Caco-2 (cell line): ENCODE measurements around the gene NETO2. TPM values are rescaled to one million over a fixed set of nuclear protein-coding genes. Genes with fewer than 3 reads are reported as not detected.

Experiments used
- BruUV-seq: library from RNA; stranded (reverse); fragments of 400-500 nt; replicated peaks from 2 replicates; lab custom pipeline; 2021; lab: Mats Ljungman, UMichigan
- CTCF ChIA-PET: fragments of 300-600 bp; sonication (Branson Sonifier 250); formaldehyde crosslinking; loops from one replicate; lab custom pipeline; 2022; ENCODE audit warnings: antibody characterized with exemption; lab: Charles Lee
- POLR2A ChIA-PET: fragments of 300-600 bp; sonication (Branson Sonifier 250); formaldehyde crosslinking; loops from one replicate; lab custom pipeline; 2022; ENCODE audit warnings: antibody characterized with exemption; lab: Charles Lee
- DNase-seq, 2 experiments: peaks; one replicate each; pipeline versions ENCODE4 v3.0.0 to v3.0.0-alpha.2; 2020 to 2022
- H3K27me3 ChIP-seq: replicated peaks from 2 replicates; pipeline ENCODE4 v1.6.0; 2011; ENCODE audit warnings: low read length; ENCODE audit not compliant: control insufficient read depth, insufficient read depth
- H3K36me3 ChIP-seq: 2 replicates; pipeline ENCODE4 v1.5.1; 2011; ENCODE audit warnings: low read length; ENCODE audit not compliant: control insufficient read depth, insufficient read depth
- H3K4me1 ChIP-seq: fragments of 250-450 bp; sonication (Bioruptor Pico); 2 replicates; pipeline ENCODE4 v1.5.1; 2020; ENCODE audit warnings: mild to moderate bottlenecking
- H3K4me3 ChIP-seq: 2 replicates; pipeline ENCODE4 v1.5.1; 2011; ENCODE audit warnings: low read depth, mild to moderate bottlenecking, control low read depth, low read length
- H3K9me3 ChIP-seq: fragments of 250-450 bp; sonication (Bioruptor Pico); 2 replicates; pipeline ENCODE4 v1.5.1; 2020; ENCODE audit warnings: mild to moderate bottlenecking, moderate library complexity
- H3K27ac Mint-ChIP-seq: one replicate; pipeline ENCODE4 v1.8.0; 2022; ENCODE audit warnings: mixed read lengths; ENCODE audit not compliant: unreplicated experiment
- H3K27me3 Mint-ChIP-seq: one replicate; pipeline ENCODE4 v1.8.0; 2022; ENCODE audit warnings: mixed read lengths; ENCODE audit not compliant: insufficient read depth, unreplicated experiment
- H3K36me3 Mint-ChIP-seq: one replicate; pipeline ENCODE4 v1.8.0; 2022; ENCODE audit warnings: mild to moderate bottlenecking, mixed read lengths; ENCODE audit not compliant: insufficient read depth, unreplicated experiment
- H3K4me1 Mint-ChIP-seq: one replicate; pipeline ENCODE4 v1.8.0; 2022; ENCODE audit warnings: low read depth, mixed read lengths; ENCODE audit not compliant: unreplicated experiment
- H3K4me3 Mint-ChIP-seq: one replicate; pipeline ENCODE4 v1.8.0; 2022; ENCODE audit warnings: mild to moderate bottlenecking, moderate library complexity, mixed read lengths; ENCODE audit not compliant: unreplicated experiment
- H3K9me3 Mint-ChIP-seq: one replicate; pipeline ENCODE4 v1.8.0; 2022; ENCODE audit warnings: mixed read lengths; ENCODE audit not compliant: unreplicated experiment
- intact Hi-C: fragments of 100-400 bp; cut with micrococcal nuclease; formaldehyde crosslinking; loops from one replicate; pipeline ENCODE4 v1.10.0; 2022; ENCODE audit not compliant: unreplicated experiment
- total RNA-seq: library from RNA; stranded (reverse); gene quantifications from 2 replicates; pipeline ENCODE4 v1.2.3, GENCODE V29; 2022
- TF ChIP-seq, protein P1 (sequence below), 2 experiments: fragments of 200-600 bp in 1 of 2; IDR thresholded peaks; 1 replicate in 1 of 2; 2 replicates in 1 of 2; pipeline versions ENCODE4 v1.5.1 to v1.8.0; 2011 to 2022; ENCODE audit warnings: antibody characterized with exemption in 1 of 2, control low read depth in 1 of 2, inconsistent platforms in 1 of 2, low read depth in 1 of 2, low read length in 1 of 2, mild to moderate bottlenecking in 1 of 2, moderate library complexity in 1 of 2; ENCODE audit not compliant: insufficient read depth in 1 of 2, severe bottlenecking in 1 of 2, unreplicated experiment in 1 of 2

NETO2 gene
- total RNA-seq, 1 experiment from 2014 or later, result 41.2 TPM

DNA sequence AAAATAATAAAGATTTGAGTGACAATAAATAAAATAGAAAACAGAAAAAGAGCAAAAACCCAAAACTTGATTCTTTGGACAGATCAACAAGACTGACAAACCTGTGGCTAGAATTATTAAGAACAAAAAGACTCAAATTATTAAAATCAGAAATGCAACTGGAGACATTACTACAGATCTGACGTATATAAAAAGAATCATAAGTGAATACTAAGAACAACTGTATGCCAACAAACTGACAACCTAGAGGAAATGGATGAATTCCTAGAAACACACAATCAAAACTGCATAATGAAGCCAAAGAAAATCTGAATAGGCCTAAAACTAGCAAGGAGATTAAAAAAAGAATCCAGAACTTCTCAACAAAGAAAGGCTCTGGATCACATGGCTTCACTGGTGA lies 47.4 kb downstream of the NETO2 start:
- H3K4me1 ChIP-seq, result no peaks in the 10 kb centered on the region; the same call in 1 of the 2 replicates
- H3K4me1 Mint-ChIP-seq, result peaks cover 7% of the 10 kb centered on the region
- intact Hi-C loops, result no loop called here
- no peaks in the 10 kb centered on the region for H3K9me3 Mint-ChIP-seq
- H3K36me3 Mint-ChIP-seq, result peaks cover 9% of the 10 kb centered on the region
- no peaks in the 10 kb centered on the region for H3K27me3 ChIP-seq
- no peak for DNase-seq
- BruUV-seq, result no TSS peak
- H3K27me3 Mint-ChIP-seq, result no peaks in the 10 kb centered on the region
- no peak overlapping the region for H3K4me3 ChIP-seq
- ChIA-PET POLR2A (no interaction called here), CTCF (no interaction called here)
- TF ChIP-seq, protein P1, sequence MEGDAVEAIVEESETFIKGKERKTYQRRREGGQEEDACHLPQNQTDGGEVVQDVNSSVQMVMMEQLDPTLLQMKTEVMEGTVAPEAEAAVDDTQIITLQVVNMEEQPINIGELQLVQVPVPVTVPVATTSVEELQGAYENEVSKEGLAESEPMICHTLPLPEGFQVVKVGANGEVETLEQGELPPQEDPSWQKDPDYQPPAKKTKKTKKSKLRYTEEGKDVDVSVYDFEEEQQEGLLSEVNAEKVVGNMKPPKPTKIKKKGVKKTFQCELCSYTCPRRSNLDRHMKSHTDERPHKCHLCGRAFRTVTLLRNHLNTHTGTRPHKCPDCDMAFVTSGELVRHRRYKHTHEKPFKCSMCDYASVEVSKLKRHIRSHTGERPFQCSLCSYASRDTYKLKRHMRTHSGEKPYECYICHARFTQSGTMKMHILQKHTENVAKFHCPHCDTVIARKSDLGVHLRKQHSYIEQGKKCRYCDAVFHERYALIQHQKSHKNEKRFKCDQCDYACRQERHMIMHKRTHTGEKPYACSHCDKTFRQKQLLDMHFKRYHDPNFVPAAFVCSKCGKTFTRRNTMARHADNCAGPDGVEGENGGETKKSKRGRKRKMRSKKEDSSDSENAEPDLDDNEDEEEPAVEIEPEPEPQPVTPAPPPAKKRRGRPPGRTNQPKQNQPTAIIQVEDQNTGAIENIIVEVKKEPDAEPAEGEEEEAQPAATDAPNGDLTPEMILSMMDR (IDR thresholded peaks at IDR 0.05; ENCODE audit: insufficient read depth in 1 of 2, low read depth in 1 of 2, low read length in 1 of 2, severe bottlenecking in 1 of 2, unreplicated experiment in 1 of 2), result no peak
- no peaks in the 10 kb centered on the region; the same call in 1 of the 2 replicates for H3K36me3 ChIP-seq
- H3K27ac Mint-ChIP-seq, result no peak overlapping the region
- H3K9me3 ChIP-seq, result no peaks in the 10 kb centered on the region
- no peak overlapping the region for H3K4me3 Mint-ChIP-seq

DNA sequence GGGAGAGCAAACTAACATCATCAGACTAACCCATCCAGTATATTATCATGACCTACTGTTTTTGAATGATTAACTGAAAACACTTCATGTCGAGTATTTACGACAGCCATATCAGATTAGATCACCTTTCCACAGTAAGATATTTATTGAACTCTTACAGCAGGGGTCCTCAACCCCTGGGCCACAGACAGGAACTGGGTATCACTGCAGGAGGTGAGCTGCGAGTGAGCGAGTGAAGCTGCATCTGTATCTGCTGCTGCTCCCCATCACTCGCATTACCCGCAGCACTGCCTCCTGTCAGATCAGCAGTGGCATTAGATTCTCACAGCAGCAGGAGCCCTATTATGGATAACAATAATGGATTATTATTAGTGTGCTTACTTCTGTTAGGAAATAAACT lies 59.5 kb downstream of the NETO2 start:
- Histone ChIP-seq H3K36me3 (no peaks in the 10 kb centered on the region), H3K4me3 (no peak overlapping the region), H3K27me3 (no peaks in the 10 kb centered on the region), H3K4me1 (no peaks in the 10 kb centered on the region), H3K9me3 (no peaks in the 10 kb centered on the region)
- no TSS peak for BruUV-seq
- ChIA-PET CTCF (no interaction called here), POLR2A (no interaction called here)
- Mint-ChIP-seq H3K4me3 (no peak overlapping the region), H3K36me3 (peaks cover 14% of the 10 kb centered on the region), H3K27me3 (no peaks in the 10 kb centered on the region), H3K9me3 (no peaks in the 10 kb centered on the region), H3K27ac (no peak overlapping the region), H3K4me1 (no peaks in the 10 kb centered on the region)
- no peak for DNase-seq
- intact Hi-C loops, result no loop called here
- TF ChIP-seq, protein P1 (IDR thresholded peaks at IDR 0.05; ENCODE audit: insufficient read depth in 1 of 2, low read depth in 1 of 2, low read length in 1 of 2, severe bottlenecking in 1 of 2, unreplicated experiment in 1 of 2), result no peak

DNA sequence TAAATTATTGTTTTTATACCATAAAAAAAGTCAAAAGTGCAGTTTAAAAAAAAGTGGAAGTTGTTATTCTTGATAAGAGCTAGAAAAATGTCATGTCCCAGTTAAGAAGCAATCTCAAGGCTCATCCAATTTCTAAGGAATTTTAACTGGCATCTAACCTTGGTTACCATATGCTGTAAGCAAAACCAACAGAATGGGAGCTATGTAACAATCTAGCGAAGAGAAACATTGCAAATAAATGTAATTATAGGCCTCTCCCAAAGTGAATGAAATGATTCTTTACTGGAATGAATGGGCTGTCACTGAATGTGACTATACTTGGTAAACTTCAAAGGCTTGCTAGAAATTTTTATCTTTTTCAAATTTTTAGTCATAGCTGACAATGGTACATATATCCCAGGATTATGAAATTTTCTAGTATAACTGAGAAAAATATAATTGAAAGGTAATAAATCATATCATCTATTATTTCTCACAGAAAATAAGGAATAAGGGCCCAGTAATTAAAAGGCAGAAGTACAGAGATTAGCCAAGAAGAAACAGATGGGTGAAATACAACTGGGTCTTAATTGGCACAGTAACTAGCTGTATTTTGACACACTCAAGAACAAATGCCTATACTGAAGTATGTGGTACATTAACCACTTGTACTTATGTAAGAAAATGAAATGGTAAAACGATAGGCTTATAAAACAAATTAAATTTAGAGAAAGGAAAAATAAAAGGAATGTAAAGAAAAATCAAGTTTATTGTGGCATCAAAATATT lies 61.5 kb downstream of the NETO2 start:
- Histone ChIP-seq H3K9me3 (no peaks in the 10 kb centered on the region), H3K27me3 (no peaks in the 10 kb centered on the region), H3K4me1 (no peaks in the 10 kb centered on the region), H3K36me3 (no peaks in the 10 kb centered on the region), H3K4me3 (no peak overlapping the region)
- TF ChIP-seq, protein P1 (IDR thresholded peaks at IDR 0.05; ENCODE audit: insufficient read depth in 1 of 2, low read depth in 1 of 2, low read length in 1 of 2, severe bottlenecking in 1 of 2, unreplicated experiment in 1 of 2), result no peak
- Mint-ChIP-seq H3K4me1 (no peaks in the 10 kb centered on the region), H3K36me3 (peaks cover 19% of the 10 kb centered on the region), H3K27me3 (no peaks in the 10 kb centered on the region), H3K9me3 (no peaks in the 10 kb centered on the region), H3K27ac (no peak overlapping the region), H3K4me3 (no peak overlapping the region)
- no peak for DNase-seq
- ChIA-PET CTCF (no interaction called here), POLR2A (no interaction called here)
- intact Hi-C loops, result no loop called here
- no TSS peak for BruUV-seq
